UCSD-AML1 (cell line): ENCODE measurements around the gene TMEM47.

Experiments used
- DNase-seq: peaks from one replicate; lab custom pipeline; 2025; ENCODE audit not compliant: unreplicated experiment; lab: John Stamatoyannopoulos, UW

TMEM47 gene

DNA sequence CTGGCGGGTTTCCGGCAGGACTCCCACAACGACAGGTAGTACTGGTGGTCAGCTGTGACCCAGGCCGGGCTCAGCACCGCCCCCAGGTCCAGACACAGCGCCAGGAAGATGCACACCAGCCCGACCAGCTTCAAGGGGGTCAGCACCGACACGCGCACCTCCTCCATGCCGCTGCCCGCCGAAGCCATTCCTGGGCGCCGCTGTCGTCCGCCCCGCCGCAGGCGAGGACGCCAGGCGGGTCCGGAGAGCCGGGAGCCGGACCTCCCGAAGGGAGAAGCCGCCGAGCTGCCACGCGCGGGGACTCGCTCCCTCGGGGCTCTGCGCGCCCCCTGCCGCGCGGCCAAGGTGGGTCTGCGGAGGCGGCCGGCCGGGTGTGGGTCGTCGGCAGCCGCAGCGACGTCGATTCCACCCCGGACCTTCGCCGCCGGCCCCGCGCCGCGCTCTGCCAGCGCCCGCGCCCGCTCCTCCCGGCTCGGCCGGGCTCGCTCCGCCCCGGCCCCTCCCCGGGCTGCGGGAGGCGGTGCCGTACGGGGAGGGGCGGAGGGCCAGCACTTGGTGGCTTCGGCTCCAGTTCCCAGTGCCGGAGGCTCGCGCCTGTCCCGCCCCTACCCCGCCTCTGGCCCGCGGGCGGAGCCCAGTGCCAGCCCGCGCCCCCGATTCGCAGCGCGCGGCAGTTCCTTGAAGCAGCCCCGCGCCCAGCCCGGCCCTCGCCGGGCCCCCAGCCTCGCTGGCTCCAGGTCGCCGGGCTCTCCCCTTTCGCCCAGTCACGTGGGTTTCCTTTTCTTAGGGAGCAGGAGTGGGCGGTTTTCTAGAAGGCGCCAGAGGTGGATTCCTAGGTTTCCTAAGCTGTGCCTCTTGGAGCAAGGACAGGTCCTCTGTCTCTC is at the start of gene TMEM47:
TSS of gene TMEM47 (minus strand) at position 444 of the 884 bp plus-strand sequence. CDS start at position 188, 256 bp downstream.
- peak; percentile 12 for DNase-seq

DNA sequence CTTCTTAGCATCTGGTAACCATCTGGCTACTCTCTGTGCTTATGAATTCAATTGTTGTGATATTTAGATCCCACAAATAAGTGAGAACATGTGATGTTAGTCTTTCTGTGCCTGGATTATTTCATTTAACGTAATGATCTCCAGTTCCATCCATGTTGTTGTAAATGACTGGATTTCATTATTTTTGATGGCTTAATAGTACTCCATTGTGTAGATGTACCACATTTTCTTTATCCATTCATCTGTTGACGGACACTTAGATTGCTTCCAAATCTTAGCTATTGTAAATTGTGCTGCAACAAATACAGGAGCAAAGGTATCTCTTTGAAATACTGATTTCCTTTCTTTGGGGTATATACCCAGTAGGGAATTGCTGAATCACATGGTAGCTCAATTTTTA is 30.0 kb upstream of the TMEM47 start:
- no peak for DNase-seq

DNA sequence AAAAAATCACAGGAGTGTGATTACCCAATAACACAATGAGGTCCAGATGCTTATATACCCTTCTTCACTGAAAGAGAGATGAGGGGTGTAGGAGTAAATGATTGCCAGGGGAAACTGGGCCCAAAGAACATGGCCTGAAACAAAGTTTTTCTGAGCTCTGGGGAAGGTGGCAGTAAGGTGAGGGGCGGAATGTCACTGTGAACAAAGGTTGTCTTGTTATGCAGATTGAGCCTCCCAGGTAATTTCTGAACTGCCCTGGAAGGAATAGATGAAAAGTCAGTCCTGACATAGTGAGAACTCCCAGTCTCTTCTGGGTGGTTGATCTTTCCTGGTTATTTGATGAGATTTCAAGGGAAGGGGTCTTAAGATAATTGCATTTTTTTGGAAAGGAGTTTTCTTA is 2.5 kb upstream of the TMEM47 start:
- DNase-seq = no peak

DNA sequence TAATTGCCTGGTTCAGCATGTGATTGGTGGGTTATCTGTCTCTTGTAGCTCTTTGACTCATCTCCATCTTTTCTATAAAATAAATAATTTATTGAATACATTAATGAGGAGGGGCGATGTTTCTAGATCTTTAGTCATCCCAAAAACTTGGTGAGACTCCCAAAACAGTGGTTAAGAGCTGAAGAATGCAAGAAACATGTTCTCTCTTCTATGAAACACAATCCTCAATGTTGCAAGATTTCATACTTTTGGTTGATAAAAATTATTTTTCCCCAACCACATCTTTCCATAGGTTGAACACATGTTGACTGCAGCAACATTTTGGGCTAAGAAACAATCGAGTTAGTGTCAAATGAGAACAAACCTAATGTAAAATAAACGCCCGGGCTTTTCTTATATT is 1.2 kb upstream of the TMEM47 start:
- DNase-seq = no peak

DNA sequence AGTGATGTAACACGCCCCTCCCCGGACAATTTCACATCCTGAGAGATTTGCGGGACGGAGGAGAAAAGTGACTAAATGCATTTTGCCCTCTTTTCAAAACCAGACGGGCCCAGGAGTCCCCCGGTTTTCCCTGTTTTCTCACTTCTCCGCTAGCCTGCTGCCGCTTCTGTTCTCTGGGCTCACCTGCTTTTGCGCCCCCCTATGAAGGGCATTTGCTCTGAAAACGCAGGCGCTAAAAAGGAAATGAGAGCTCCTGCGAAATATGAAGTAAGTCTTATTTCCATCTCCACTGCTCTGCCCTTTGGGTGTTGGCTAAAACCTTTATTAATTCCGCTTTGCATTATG is 613 bp upstream of the TMEM47 start:
- DNase-seq = no peak

DNA sequence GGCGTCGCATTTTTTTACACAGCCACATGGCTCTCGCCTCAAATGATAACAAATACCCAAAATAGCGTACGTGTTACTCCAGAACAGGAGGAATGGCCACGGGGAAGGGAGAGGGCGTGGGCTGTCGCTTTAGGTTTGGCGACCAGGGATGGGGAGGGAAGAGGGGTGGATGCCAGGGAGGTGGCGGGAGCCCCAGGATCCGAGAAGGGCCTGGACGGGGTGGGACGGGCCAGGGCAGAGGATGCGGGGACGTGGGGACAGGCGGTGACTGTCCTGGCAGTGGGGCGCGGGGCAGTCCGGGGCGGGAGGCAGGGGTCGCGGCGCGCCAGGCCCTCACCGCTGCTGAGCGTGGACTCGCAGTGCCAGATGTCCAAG is 631 bp downstream of the TMEM47 start:
- no peak for DNase-seq

DNA sequence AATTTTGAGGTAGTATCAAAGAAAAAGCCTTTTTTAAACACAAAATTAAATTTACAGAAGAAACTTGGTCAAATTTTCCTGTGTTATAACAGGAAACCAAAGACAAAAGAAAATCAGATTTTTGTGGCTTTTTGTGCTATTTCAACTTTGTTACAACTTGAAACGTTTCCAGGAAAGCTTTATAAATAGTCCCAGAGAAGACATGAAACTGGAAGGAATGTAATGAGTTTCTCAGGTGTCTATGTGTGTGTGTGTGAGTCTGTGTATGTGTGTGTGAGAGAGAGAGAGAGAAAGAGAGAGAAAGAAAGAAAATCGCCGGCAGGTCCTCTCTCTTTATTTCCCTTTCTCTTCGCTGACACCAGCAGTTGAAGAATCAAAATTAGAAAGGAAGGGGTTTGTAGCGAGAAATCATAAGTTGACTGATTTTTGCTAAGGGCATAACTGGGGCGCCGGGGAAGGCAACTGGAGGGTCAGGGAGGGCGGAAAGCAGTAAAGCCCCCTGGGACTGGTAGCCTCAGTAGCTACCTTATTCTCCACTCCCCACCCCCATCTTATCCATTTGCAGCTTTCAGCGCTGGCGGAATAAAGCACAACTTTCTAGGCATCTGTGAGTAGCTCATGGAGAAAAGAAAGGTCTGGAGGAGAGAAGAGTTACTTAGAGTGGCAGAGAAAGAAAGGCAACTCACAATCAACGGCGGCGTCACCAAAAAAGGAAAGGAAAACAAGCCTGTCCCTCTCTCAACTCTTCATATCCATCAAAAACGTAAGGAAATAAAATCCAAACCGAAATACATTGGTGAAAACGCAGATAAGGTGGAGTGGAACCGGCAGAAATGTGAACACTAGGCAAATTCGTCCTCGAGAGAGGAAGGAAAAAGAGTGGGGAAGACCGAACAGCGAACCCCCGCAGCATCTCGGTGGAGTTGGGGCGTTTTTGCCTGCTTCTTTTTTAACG is 1.3 kb downstream of the TMEM47 start:
- DNase-seq = no peak

GRCh38 chrX:34654696-34655490 is 2.2 kb downstream of the TMEM47 start:
- DNase-seq = no peak

GRCh38 chrX:34653811-34654210 is 3.3 kb downstream of the TMEM47 start:
- no peak for DNase-seq

- no peak for DNase-seq
Measured at GRCh38 chrX:34642849-34643248, 14.2 kb downstream of the TMEM47 start.

DNA sequence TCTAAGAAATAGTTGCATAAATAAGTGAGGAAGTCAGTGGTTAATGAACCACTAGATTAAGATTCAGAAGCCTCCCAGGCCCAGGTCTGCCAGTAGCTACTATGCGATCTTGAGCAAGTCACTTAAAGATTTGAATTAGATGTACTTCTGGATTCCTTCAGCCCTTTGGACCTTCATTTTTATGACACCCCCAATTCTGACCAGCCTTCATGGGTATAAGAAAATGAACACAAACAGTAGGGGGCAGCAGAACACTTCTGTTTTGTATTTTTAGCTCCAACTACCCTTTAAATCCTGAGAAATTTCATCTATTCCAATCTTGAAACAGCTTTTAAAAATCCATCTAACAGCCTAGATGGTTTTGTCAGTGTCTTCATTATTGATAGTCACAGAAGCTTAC is 19.0 kb downstream of the TMEM47 start:
- no peak for DNase-seq

GRCh38 chrX:34634349-34634748 is 22.7 kb downstream of the TMEM47 start:
- DNase-seq = no peak

- DNase-seq = no peak
Measured at GRCh38 chrX:34632384-34632783, 24.7 kb downstream of the TMEM47 start.

GRCh38 chrX:34631479-34632220 is 25.4 kb downstream of the TMEM47 start:
- DNase-seq = no peak

DNA sequence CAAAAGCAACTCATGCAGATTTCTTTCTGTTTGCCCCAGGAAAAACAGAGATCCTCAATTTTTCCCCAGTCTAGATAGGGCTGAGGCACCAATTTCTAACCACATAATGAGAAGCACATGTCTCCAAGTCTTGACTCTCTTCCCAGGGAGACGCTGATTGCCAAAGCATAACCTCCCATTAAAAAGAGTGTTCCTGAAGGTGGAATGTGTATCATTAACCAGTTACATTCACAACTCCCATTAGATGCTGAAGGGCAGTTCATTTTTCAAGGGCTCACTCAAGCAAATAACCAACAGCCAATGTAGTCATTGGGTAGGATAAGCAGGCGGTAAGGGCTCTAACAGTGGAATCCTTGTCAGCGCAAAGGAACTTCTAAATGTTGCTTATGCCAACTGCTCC is 27.5 kb downstream of the TMEM47 start:
- DNase-seq = no peak

DNA sequence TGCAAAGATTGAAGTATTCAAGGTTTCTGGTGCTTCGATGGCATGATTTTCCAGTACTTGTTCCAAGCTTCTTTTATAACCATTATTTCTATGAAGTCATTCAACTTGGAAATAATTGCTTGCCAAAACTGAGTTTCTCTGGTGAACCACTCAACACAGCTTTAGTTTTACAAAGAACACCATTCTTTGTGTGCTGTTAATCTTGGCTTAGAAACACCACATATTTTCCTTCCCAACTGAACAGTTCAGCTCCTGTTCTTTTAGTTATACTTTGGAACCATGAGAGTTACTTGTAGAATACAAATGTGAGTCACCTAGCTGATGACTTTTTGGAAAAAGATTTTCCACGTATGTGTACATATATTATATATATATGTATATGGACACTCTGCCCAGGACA is 32.7 kb downstream of the TMEM47 start:
- no peak for DNase-seq

- no peak for DNase-seq
Measured at GRCh38 chrX:34619920-34620319, 37.2 kb downstream of the TMEM47 start.

- DNase-seq = no peak
Measured at GRCh38 chrX:34612036-34612435, 45.0 kb downstream of the TMEM47 start.

GRCh38 chrX:34598362-34598761 is 58.7 kb downstream of the TMEM47 start:
- DNase-seq = no peak

DNA sequence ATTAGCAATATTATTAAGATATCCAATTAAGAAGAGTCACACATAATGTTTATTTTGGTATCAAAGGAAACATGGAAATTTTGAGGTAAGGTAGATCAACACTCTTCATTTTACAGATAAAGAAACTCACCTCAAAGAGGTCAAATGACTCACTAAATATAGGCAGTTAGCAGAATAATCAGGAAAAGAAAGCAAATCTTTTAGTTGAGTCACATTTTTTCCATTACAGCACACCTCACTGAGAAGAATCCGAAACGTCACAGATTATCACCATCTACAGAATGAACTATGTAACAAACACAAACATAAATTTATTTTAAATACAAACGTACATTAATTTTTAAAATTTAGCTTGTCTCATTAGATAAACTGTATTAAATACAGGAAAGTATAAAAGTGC is 70.1 kb downstream of the TMEM47 start:
- no peak for DNase-seq
